NCI-H2196 (cell line): ENCODE data around the gene MSLN.

ENCODE experiments used
- DNase-seq: peaks from one replicate; lab custom pipeline; 2025; ENCODE audit not compliant: unreplicated experiment; lab: John Stamatoyannopoulos, UW

The MSLN gene

DNA sequence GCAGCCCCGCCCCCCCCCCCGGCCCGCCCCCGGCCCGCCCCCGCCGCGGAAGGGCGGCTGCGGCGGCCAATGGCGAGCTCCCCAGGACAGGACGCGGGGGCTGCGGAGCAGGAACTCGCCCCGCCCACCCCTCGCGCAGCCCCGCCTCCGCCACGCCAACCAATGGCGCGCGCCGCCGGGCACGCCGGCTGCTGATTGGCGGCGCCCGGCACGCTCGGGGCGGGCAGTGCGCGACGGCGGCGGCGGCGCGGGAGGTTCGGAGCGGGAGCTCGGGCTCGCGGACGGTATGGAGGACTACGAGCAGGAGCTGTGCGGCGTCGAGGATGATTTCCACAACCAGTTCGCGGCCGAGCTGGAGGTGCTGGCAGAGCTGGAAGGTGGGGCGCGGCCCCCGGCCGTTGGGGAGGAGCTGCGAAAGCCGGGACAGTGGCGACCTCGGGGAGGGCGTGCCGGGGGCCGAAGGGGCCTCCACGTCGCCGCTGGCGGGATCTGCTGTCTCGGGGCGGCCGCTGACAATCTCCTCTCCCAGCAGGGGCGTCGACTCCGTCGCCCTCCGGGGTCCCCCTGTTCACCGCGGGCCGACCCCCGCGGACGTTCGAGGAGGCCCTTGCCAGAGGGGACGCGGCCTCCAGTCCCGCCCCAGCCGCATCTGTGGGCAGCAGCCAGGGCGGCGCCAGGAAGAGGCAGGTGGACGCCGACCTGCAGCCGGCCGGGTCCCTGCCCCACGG, 28.0 kb downstream of the MSLN start, which contains the start of gene CHTF18:
TSS of gene CHTF18 (plus strand) at position 222 of the 728 bp plus-strand sequence. CDS start at position 287, 65 bp downstream.
- DNase-seq, result peak; percentile 92

DNA sequence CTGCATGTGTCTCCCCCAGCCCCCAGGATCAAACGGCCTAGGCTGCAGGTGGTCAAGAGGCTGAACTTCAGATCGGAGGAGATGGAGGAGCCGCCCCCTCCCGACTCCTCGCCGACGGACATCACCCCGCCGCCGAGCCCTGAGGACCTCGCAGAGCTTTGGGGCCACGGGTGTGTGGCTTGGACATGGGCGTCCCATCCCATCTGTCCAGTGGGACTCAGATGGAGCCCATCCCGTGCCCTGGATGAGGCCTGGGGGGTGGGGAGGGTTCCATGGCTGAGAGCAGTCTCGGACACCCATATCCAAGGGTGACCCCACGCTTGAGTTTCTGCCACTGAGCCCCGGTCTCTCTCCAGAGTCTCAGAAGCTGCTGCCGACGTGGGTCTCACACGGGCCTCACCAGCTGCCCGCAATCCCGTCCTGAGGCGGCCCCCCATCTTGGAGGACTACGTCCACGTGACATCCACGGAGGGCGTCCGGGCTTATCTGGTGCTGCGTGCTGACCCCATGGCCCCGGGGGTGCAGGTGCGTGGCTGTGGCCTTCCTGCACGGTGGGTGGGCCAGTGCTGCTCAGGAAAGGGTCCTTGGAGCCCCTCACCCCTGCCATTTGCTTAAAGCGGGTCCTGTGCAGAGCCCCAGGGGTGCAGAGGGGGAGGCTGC, 28.8 kb downstream of the MSLN start:
- no peak for DNase-seq

DNA sequence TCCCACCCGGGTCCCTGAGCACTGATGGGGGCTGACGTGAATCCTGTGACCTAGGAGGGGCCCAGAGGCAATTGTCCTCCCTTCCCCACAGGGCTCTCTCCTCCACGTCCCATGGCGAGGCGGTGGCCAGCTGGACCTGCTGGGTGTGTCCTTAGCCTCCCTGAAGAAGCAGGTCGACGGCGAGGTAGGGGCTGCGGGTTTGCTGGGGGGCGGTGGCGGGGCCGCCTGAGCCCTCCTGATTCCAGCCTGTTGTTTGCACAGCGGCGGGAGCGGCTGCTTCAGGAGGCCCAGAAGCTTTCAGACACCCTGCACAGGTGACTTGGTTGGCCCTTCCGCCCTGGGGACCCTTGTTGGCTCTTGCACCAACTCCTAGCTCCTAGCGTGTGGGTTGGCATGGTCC, 29.6 kb downstream of the MSLN start:
- DNase-seq, result no peak

DNA sequence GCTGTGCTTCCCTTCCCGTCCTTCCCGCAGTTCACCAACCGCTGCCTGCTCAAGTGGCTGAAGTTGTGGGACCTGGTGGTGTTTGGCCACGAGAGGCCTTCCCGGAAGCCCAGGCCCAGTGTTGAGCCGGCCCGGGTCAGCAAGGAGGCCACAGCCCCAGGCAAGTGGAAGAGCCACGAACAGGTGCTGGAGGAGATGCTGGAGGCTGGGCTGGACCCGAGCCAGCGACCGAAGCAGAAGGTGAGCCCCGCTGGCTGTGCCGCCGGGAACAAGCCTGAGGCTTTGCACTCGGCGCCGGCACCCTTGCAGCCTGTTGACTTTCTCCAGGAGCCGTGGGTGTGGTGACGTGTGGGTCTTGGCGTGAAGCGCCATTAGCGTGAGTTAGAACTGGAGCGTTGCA, 30.6 kb downstream of the MSLN start:
- no peak for DNase-seq

DNA sequence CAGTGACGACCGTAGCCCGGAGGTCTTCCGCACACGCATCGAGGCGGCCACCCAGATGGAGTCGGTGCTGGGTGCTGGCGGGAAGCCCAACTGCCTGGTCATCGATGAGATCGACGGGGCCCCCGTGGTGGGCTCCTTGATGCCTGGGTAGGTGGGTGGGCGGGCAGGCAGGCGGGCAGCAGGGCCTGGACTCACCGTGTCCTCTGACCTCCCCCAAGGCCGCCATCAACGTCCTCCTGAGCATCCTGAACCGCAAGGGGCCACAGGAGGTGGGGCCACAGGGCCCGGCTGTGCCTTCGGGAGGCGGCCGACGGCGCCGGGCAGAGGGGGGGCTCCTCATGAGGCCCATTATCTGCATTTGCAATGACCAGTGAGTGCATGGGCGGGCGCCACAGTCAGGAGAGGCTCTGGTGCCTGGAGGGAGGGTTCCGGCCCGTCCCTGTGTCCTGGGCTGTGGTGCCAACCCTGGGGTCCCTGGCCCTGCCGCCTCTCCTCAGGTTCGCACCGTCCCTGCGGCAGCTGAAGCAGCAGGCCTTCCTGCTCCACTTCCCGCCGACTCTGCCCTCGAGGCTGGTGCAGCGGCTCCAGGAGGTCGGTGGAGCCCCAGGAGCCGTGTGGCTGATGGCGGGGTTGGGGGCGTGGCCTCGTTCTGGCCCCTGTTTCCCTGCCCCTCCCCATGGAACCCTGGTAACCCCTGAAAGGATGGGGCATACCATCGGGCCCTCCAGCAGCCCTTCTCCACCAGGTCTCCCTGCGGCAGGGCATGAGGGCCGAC, 31.9 kb downstream of the MSLN start:
- DNase-seq, result no peak

DNA sequence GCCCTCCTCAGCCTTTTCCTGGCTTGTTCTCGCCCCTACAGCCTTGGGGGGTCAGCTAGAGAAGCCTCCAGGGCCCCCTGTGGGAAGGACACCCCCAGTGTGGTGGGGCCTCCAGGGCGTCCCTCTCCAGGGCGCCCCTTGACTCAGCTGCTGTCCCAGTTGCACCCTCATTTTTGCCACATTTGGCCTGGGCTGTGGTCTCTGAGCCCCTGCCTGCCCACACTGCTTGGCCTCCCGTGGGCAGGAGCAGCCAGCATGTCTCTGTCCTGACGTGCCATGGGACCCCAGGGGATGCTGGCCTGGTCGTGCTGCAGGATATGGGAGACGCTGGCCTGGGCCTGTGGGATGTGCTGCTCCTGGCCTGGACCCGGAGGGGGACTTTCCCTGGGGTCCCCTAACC, 32.9 kb downstream of the MSLN start:
- no peak for DNase-seq

DNA sequence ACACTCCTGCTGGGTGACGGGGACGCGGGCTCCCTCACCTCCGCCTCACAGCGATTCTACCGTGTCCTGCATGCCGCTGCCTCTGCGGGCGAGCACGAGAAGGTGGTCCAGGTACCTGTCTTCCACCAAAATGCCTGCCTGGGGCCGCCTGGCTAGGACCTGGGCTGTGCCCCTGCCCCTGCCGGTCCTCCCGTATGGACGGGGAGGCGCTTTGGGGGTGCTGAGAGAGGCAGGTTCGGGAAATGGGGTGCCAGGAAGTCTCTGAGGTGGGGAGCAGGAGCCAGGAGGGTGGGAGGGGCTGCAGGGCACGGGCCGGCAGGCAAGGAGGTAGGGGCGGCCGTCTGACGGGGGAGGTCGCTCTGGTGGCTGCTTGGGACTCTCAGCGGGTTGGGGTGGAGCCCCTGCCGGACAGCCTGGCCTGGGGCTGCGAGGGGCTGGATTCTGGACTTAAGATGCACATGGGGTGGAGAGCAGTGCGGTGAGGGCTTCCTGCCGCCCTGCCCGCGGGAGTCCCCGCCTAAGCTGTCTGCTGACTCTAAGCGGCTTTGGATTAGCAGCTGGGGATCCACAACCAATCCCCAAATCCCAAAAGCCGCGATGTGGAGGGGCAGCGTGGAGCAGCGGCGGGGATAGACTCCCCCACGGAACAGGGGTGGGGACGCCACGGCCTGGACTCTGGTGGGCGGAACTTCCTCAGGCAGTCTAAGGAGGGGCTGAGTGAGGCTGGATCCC, 33.7 kb downstream of the MSLN start:
- DNase-seq, result no peak

DNA sequence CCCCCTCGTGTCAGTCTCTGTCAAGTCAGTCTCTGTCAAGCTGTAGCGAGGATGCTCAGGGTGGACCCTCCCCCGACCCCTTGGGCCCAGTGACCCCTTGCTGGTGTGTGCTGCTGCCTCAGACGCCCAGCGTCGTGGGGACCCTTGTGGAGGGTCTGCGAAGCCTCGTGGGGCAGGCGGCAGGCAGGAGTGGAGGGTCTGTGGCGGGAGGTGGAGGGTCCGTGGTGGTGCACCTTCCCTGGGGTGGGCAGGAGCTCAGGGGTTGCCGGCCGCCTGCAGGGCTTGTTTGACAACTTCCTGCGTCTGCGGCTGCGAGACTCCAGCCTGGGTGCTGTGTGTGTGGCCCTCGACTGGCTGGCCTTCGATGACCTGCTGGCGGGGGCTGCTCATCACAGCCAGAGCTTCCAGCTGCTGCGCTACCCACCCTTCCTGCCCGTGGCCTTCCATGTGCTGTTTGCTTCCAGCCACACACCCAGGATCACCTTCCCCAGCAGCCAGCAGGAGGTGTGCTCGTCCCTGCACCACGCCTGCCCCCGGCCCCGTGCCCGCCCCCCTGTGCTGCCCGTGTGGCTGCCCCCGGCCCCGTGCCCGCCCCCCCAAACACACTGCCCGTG, 34.4 kb downstream of the MSLN start:
- DNase-seq, result no peak

DNA sequence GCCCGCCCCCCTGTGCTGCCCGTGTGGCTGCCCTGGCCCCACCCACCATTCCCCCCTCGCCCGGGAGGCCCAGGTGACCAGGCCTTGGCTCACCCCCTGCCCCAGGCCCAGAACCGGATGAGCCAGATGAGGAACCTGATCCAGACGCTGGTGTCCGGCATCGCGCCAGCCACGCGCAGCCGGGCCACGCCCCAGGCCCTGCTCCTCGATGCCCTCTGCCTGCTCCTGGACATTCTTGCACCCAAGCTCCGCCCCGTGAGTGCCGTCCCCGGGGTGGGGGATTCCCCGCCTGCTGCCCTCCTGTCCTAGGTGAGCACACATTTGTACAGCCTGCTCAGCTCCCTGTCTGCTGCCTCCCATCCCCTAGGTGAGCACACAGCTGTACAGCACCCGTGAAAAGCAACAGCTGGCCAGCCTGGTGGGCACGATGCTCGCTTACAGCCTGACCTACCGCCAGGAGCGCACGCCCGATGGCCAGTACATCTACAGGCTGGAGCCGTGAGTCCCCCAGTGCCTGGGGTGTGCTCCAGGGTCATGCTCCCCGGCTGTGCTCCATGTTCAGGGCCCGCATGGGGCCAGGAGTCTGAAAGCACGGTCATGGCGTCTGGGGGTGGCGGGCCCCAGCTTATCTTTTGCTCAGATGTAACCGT, 35.2 kb downstream of the MSLN start:
- peak; percentile 70 for DNase-seq

DNA sequence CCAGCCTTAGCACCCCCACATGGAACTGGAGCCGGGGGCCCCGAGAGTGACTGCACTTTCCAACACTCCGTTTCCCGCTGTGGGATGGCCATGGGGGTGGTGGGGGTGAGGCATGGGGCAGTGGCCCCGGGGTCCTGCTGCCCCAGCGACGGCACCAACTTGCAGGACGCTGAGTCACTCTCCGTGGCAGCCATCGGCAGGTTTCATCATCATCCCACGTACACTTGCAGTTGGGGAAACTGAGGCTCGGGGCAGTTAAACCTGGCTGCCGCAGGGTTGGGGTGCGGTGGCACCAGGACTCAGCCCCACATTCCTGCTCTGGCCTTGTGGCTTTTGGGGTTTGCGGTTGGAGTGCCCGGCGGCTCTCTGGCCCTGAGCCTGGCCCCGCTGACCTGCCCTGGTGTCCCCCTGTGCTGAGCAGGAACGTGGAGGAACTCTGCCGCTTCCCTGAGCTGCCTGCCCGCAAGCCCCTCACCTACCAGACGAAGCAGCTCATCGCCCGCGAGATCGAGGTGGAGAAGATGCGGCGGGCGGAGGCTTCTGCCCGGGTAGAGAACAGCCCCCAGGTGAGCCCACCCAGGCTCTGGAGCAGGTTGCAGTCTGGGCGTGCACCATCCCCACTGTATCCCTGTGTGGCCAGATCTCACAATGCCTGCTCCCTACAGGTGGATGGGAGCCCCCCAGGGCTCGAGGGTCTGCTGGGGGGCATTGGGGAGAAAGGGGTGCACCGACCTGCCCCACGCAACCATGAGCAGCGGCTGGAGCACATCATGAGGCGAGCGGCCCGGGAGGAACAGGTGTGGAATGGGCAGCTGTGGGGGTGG, 36.0 kb downstream of the MSLN start:
- no peak for DNase-seq

DNA sequence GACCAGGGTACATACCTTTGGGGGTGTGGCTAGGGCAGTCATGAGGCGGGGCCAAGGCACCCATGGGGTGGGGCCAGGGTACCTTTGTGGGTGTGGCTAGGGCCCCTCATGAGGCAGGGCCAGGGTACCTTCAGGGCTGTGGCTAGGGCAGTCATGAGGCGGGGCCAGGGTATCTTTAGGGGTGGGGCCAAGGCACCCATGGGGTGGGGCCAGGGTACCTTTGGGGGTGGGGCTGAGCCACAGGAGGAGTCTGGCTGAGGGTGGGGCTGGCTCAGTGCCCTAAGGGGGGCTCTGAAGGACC, 36.5 kb downstream of the MSLN start:
- peak; percentile 29 for DNase-seq

DNA sequence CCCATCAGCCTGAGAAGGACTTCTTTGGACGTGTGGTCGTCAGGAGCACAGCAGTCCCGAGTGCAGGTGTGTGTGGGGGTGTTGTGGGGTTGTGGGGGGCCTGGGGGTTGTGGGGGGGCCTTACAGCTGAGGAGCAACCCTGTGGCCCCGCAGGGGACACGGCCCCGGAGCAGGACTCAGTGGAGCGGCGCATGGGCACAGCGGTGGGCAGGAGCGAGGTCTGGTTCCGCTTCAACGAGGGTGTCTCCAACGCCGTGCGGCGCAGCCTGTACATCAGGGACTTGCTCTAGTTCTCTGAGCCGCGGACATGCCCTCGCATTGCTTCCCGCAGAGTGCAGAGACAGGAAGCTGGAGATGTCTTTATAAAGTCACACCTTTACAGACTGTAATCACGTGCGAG, 37.2 kb downstream of the MSLN start:
- DNase-seq, result no peak

DNA sequence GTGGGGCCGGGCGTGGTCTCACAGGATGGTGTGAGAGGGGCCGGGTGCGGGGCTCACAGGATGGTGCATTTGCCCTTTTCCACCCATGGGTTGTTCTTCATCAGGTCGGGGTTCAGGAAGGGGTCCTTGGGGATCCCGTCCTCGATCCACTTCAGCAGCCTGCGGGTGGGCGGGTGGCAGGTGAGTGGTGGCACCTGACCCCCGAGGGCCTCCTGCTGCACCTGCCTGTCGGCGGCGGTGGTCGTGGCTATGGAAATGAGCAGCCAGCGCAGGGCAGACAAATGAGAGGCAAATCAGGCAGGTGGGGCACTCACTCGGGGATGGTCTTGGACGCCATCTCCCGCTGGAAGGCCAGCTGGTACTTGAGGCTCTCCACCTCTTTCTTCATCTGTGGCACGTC, 38.1 kb downstream of the MSLN start:
- no peak for DNase-seq

DNA sequence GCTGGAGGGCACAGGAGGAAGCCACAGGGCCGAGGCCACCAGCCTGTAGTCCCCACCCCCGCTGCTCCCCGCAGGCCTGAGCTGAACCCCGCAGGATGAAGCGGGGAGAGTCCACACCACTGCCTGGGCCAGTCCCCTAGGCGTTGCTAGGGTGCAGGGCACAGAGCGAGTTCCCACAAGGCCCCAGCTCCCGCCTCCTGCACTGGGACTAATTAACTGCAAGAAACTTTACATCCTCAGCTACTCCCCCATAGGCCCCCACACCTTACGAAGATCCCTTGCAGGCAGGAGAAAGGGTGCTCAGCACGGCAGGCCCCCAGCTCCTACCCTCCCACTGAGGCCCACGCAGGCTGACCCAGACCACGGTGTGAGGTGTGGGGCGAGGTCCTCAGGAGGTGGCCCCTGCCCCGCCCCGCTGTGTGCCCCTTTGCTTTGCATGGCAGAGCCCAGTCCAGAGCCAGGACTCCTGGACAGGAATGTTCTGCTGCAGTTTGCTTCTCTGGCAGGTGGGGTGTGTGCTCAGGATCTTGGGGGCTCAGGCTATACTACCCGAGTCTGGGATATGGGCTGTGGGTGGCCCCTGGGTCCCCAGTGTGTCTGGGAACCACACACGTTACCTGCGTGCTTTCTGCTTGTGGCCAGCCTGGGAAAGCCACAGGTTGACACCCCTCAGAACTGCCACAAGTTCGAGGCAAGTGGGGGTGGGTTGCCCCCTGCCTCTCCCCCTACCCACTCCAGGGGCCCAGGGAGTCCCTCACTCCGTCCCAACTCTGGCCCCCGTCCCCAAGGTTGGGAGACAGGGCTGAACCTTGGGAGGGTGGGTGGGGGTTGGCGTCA, 38.8 kb downstream of the MSLN start:
- DNase-seq, result no peak

DNA sequence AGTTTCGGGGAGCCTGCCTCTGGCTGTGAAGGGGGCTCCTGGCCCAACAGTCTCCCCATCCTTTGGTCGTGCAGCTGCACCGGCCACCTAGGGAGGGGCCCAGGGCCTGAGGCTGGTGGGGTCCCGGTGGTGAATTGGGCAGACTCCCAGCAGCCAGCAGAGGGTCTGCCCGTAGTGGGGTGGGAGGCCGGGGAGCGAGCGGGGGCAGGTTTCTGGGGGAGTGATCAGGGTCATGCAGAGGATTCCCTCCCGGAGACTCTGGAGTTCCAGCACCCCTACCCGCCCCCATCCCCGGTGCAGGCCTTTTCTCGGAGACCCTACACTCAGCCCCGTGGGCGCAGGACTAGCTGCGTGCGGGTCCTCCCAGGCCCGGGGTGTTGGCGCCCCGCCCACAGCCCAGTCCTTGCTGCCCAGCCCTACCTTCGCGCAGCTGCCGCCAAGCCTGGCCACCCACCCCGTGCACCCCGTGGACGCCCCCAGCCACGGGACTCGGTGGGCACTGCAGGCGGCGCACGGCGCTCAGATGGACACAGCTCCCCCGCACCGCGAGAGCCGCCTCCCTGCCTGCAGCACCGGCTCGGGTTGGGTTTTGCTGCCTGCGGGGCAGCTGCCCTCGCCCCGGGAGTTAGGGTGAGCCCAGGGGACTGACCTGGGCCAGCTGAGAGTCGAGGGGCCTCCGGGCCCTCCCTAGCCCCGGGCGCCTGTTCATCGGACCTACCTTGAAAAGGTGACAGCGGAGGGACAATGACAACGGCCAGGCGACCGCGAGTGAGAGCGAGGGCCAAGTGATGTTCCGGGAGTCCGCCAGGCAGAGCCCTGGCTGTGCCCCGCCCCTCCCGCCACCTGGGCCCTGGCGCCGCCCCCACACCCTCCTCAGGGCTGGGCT, 39.7 kb downstream of the MSLN start, which contains the start of gene GNG13:
TSS of gene GNG13 (minus strand) at position 787 of the 886 bp plus-strand sequence. CDS start 1,657 bp downstream, outside the sequence.
- DNase-seq, result no peak

DNA sequence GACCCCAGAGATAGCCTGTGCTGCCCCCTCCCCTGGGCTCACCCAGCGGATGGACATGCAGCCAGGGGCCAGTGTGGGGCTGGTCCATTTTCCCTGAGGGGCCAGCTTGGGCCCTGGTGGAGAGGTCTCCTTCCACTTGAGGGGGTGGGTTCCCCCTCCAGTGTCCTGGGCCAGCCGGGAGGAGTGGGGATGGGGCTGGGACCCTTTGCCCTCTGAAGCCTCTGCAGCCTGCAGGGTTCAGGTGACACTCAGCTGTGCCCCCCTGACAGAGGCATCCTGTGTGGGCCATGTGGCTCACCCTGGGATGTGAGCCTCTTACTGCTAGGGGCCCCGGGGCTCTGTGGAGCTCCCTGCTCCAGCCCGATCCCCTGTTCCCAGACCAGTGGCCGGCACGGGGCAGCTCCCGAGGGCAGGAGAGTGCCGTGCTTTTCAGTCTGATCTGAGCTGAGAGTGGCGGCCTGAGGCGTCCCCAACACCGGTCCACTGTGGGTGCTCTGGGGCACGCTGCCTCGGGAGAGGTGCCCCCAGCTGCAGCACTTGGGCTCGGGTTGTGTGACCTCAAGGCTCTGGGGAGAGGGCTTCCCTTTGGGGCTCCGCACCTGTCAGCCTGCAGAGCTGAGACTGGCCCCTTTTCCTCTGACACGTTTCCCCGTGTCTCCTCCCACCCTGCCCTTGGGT, 40.4 kb downstream of the MSLN start:
- no peak for DNase-seq
